DLD1 (cell line): ENCODE results near the gene TOM1.

Experiments
- in situ Hi-C: cut with HindIII; loops from 2 replicates; pipeline ENCODE4 v1.10.0; 2017; ENCODE audit warnings: low sequenced_read_pairs

TOM1 gene

DNA sequence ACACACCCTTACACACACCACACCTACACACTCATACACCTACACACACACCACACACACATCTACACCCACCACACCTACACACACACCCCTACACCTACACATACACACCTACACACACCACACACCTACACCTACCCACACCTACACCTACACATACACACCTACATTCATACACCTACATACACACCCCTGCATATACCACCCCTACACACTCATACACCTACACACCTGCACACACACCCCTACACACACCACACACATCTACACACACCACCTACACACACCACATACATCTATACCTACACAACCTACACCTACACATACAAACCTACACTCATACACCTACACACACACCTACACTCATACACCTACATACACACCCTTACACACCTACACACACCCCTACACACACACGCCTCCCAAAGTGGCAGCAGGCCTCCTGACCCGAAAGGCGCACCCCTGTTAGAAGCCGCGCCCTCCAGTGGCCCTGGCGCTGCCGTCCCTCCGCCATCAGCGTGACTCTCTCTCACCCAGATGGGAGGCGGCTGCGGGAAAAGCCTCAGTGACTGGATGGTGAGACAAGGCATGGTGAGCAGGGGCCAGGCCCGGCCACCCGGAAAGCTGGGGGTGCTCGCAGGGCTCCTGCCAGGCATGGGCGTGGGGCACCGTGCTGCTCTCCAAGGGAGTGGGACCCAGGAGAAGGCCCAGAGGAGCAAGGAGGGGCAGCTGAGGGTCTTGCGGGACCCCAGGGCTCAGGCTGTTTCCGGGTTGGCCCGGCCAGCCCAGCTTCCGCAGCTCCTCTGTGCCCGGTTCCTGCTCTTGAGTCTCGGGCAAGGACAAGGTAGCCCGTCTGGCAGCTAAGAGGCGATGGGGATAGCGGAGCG lies 44.2 kb downstream of the TOM1 start:
- in situ Hi-C loops = no loop called here

DNA sequence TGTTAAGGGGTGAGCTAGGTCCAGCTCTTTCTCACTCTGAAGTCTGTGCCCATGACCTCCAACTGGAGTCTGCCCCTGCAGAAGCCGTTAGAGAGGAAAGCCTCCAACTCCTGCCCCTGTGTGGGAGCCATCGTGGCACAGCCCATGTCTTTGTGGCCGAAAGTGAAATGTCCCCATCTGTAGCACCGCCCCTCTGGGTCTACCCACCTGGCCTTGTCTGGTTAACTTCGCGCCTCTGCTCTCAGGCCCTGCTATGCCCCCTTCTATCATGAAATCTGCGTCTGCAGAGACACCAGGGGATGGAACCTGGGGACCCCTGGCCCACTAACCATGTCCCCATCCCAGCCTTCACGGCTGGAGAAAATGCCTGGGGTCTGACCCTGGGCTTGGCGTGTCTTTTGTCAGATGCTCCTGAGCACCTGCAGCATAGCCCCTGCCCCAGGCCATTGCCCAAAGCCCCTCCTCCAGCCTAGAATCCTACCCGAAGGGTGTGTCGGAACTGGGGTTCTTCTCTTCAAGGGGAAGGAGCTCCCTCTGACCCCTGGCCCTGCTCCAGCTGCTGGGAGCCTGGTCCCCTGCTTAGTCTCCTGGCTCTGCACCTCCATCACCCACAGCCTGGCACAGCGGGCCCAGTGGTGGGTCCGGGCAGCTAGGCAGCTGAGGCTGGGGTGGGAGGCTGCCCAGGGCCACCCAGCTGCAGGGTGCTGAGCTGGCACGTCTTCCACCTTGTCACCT lies 45.4 kb downstream of the TOM1 start:
- in situ Hi-C loops = no loop called here

DNA sequence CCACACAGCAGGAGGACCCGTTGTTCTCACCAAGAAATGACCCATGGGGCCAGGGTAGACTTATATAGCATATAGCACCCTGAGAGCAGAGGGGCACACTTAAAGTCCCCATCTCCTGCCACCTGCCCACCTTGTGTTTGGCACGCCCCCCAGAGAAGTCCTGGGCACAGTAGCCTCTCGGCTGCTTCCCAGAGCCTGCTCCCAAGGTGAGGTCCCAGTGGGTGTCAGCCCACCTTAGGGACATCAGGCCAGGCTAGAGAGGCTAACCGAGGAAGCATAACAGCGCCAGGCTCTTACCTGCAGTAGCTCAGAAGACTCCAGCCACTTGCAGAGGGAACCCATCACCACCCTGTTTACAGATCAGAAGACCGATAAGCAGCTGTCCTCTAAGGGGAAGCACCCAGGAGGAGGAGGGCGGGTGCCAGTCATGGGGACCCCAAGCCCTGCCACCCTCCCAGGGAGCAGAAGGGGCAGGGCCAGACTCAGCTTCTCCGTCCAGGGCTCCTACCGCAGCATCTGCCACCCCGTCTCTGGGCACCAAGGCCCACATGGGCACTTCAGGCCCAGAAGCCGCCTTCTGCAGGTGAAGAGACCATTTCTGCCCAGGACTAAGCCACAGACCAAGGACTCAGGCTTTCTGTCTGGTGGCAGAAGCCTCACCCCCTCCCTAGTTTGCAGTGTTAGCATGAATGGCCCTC lies 46.3 kb downstream of the TOM1 start:
- in situ Hi-C loops = no loop called here

DNA sequence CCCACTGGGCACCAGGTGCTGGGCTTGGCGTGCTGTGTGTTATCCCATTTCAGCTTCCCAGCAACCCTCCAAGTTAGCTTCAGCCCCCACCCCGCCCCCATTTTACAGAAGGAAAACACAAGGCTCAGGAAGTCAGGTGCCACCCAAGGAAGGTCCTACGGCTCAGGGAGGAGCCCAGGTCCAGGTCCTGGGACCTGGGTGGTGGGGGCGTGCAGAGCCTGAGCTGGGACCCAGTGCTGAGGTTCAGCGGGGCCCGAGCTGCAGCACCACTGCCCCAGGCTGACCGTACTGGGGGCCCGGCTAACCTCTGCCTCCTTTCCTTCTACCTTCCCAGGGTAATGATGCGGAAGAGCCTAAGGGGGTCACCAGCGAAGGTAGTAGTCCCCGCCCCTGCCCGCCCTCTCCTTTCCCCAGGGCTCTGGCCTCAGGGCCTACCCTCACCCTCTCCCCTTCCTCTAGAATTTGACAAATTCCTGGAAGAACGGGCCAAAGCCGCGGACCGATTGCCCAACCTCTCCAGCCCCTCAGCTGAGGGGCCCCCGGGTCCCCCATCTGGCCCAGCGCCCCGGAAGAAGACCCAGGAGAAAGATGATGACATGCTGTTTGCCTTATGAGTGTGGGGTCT lies 47.0 kb downstream of the TOM1 start:
- in situ Hi-C loops = no loop called here

DNA sequence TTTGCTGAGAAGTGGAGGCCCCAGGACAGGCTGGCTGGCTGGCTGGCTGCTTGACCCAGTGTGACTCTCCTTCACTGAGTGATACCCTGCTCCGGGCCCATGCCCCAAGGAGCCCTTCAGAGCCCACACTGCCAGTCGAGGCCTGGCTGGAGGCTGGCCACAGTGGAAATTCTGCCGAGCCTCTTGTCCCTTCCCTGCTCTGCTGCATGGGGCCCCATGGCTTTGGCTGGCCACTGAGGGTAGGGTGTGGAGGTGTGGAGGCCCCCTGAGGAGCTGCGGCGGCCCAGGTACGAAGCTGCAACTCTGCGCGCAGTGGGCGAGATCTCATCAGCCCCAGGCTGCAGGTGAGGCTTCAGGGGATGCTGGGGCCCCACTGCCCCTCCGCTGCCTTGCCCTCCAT lies 47.8 kb downstream of the TOM1 start:
- in situ Hi-C loops = no loop called here

DNA sequence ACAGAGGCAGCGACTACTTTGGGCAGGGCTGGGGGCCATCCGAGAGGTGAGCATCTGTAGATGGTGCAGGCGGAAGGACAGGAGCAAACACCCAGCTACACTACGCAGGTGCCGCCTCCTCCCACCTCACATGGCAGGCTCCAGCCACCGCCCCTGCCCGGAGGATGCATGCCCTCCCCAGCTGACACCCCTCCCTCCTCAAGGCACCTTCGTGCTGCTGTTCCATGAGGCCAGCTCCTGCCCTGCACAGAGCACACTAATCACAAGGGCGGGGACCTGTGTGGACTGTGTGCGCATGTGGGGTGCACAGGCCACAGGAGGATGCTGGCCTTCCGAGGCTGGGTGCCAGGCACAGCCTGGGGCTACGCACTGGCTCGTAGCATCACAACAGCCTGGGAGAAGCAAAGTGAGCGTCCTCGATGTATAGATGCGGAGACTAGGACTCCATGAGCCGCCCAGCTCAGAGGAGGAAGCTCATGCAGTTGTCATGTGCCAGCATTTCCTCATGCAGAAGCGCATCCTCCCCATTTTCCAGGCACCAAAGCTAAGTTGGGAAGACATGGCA lies 48.4 kb downstream of the TOM1 start:
- in situ Hi-C loops = no loop called here

DNA sequence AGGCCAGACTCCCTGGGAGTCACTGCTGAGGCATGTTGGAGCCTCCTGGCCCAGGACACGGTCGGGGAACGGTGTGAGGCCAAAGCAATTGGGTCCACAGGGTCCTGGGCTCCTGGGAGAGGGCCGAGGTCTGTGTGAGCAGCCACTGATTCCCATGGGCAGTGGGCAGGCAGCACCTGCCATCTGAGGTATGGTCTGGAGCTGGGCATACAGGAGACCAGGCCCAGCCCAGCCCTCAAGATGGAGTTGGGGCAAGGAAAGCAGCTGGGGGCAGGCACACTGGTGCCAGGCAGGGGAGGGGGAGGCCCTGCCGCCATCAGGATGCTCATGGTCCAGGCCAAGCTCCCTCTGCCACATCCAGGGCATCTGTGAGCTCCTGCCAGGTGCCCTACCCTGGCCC lies 49.0 kb downstream of the TOM1 start:
- in situ Hi-C loops = no loop called here

DNA sequence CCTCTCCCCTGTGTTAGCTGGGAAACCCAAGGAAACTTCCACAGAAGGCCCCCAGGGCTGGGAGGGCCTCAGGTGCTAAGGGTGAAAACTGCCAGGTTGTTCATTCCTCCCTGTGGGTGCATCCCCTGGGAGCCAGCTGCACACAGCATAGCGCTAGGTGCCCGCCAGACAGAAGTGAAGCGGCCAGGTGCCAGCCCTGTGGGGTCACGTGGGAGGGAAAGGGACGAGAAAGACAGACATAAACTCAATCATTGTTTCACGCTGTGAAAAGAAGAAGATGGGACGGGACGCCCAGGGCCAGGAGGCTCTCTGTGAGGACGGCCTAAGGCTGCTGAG lies 49.6 kb downstream of the TOM1 start:
- in situ Hi-C loops = no loop called here

DNA sequence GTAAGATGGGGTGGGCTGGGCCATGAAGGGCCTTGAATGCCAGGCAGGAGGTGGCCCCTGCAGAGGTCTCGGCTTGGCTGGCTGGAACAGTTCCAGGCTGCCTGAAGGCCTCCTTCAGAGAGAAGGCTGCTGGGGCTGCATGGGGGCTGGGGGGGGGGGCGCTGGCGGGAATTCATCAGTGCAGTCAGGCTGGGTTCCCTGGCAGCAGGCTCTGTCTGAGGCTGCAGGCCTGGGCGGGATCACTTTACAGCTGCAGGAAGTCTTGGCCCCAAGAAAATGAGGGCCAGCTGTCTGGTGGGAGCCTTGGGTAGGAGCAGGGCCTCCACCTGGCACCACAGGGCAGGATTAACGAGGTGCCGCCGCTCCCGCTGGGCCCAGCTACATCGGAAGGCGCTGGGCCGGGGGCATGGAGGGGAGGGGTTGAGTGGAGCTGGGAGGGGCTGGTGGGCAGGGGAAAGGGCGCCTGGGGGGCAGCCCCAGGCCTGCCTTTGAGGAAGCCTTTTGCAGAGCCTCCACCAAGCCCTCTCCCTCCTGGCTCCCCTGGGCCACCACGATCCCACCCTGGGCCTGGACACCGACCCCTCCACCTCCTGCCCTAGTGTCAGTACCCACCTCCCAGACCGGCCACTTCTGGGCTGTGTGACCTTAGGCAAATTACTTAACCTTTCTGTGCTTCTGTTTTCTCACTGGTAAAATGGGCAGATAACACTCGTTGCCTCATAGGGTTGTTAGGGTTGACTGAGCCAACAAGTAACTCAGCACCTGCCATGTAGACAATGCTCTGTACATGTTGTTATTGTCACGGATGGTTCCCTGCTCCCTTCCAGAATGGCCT lies 50.2 kb downstream of the TOM1 start:
- in situ Hi-C loops = no loop called here

DNA sequence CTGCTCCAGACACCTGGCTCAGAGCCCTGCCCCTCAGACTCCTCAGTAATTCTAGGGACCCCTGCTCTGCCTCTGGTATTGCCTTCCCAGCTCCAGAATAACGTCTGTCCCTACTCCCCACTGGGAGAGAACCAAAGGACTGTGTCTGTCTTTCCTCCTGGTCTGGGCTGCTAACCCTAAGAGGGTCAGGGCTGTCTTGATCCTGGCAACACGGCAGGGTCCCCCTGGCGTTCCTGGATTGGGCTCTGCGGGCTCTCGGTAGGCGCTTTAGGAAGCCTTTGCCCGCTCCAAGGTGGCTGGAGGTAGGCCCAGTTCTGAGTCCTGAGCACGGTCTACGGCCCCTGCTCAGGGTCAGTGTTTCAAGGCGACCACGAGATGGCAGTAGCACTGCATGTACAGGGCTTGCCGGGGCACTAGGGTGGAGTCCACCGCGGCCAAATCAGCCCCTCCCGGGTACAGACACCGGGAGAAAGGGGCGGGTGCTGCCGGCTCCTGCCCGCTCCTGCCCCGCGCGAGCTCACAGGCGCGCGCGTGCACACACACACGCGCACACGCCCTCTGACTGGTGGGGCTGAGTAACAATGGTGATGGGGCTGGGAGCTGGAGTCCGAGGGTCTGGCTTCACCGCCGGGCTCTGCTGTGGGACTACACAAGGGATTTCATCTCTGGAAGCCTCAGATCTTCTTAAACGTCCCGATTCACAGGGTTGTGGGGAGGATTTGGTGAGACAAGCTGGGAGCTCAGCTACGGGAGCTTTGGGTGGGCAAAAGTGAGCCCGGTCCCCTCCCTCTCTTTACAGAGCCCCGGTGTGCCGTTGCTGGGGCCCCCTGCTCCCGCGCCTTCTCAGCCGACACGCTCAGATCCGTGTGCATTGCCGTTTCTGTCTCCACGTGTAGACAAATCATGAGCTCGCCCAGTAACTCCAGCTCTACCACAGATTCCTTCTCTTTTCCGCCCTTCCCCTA lies 51.1 kb downstream of the TOM1 start:
- in situ Hi-C loops = no loop called here

DNA sequence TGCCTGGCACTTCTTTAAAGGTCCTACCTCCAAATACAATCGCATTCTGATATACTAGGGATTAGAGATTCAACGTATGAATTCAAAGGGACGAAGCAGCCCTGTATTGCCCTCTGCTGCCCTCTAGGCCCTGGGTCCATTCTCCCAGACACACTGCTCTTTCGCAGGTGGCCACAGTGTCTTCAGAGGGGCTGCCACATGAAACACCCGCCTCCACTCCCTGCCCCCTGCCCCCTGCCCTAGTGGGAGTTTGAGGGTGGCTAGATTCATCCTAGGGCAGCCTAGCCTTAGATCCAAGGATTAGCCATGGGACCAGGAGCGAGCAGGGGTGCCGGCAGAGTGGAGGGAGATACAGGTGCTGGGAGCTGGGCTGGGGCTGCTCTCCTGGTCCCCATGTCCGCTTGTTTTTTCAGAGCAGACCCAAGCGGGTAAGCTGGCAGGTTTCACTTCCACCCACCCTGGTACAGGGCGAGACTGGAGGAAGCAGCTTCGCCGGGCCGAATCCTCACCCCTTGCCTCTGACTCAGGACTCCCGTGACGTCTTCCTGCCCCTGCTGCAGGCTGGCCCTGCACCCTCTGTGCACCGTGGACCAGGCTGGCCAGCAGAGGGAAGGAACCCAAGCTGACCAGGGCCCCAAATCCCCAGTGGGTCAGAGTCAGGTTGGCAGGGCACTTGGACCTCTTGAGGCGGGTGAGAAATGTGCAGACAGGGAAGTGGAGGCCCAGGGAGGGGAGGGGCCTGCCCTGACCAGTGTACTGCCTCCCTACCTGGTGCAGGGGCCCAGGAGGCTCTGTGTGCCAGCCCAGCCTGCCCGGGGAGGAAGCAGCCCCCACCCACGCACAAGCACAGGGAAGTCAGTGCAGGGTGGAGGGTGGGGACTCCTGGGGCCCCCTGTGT lies 52.8 kb downstream of the TOM1 start:
- in situ Hi-C loops = no loop called here

DNA sequence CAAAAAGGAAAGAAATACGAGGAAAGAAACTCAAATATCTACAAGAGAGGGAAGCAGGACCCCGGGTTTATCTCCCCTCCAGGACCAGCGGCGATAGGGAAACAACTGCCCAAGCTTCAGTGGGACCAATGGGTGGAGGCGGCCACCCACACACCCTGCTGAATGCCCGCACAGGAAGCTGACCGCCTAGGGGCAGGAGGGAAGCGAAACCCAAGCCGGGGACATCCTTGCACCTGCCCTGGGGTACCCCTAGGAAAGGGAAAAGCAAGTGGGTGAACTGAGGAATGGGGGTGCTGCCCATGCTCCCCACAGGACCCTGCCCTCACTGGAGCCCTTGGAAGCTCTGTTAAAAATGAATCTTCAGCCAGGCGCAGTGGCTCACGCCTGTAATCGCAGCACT lies 53.6 kb downstream of the TOM1 start:
- in situ Hi-C loops = no loop called here

DNA sequence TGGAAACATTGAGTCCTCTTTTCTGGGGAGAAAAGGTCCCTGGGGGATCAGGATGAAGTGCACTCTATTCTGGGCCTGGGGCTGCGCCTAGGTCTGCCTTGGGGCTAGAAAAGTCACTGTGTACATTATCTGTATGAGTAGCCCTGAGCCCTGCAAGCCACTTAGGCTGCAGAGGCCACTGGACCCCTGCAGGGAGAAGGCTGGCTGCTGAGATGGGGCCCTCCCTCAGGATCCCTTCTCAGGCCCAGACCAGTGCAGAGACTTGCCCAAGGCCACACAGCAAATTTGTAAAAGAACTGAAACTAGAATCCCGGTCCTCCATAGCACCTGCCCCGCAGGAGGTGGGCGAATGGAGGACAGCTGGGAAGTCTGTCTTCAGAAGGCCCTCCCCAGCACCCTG lies 54.4 kb downstream of the TOM1 start:
- in situ Hi-C loops = no loop called here

DNA sequence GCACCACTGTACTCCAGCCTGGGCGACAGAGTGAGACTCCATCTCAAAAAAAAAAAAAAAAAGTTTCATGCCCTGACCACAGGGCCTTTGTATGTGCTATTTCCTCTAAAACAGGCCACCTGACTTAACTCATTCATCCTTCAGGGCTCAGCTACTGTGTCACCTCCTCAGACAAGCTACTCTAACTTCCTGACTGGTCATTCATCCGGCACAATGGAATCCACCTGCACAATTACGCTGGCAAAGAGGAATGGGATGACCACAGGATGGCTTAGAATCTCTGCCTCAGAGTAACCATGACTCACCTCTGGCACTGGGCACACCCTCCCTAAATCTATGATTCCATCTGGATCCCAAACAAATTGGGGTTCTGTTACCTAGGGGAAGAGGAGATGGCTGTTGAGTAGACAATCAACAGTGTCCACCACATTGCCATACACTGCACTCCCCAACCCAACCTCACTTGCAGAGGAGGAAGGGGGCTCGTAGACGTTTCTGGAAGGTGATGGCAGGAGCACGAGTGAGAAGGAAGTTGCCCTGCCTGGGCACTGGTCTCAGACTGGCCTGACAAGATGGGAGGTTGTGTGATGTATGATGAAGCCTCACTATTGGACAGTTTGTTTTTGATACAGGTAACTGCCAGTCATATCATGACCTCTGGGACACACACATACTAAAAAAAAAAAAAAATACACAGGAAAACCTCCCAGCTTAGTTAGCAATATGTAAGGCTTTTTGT lies 58.4 kb downstream of the TOM1 start:
- in situ Hi-C loops = no loop called here

DNA sequence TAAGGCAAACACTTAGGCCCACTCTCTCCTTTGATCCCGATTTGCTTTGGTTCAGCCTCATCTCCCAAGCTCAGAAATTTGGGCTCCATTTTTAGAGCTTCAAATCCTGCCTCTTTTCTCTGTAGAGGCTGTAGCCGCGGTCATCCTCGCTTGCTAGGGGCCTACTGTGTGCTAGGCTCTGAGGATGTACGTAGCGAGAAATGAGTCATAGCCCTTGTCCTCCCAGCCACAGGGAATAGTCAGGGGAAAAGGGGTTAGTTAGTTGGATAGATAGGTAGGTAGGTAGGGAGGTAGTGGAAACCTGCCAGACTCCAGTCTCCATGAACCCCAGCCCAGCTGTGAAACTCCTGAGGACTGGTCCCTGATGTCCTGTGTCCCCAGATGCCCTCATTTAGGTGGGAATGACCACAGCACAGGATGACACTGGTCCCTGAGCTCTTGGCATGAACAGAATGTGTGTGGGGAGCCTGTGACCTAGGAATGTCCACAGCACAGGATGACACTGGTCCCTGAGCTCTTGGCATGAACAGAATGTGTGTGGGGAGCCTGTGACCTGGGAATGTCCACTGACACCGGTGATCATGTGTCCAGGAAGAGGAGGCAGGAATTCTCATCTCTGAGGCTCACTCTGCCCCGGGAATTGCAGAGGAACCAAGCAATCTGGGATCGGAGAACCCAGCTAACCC lies 59.8 kb downstream of the TOM1 start:
- in situ Hi-C loops = no loop called here

DNA sequence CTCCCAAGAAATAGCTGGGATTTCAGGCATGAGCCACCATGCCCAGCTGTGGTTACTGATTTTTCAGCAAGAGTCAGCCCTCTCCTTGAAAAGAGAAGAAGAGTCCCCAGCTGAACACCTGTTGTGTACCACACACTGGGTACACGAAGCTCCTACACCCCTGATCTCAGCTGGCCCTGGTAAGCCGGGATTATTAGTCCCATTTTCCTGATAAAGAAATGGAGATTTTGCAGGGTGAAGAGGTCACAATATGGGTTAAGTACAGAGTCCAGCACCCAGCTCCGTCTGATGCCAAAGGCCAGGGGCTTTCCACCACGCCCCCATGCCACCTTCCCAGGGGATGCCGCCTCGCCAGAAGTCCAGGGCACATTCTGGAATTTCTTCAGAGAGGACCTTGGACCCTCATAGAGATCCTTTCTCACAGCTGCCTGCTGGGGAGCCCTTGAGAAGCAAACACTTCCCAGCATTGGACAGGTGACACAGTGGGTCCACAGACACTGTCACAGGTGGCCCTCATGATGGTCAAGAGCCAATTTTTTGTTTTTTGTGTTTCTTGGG lies 61.4 kb downstream of the TOM1 start:
- in situ Hi-C loops = no loop called here
